Stimulated activated CD8-positive, alpha-beta memory T cell treated with anti-CD3 and anti-CD28 coated beads, Interleukin-2, amount 100 ng/mL, for 1 hour (primary cell): ENCODE measurements around the gene NSDHL.

Experiments used
- DNase-seq, 2 donors: peaks; one replicate each; pipeline ENCODE4 v3.0.0-alpha.2; 2020; ENCODE audit warnings: low read depth in 2 of 2

The NSDHL gene

GRCh38 chrX:152844256-152844655 is 13.4 kb downstream of the NSDHL start:
- DNase-seq, result no peak

- DNase-seq, result no peak
Measured at GRCh38 chrX:152845618-152846240, 14.9 kb downstream of the NSDHL start.

GRCh38 chrX:152847281-152847680 is 16.4 kb downstream of the NSDHL start:
- DNase-seq, result no peak

GRCh38 chrX:152850465-152850864 is 19.6 kb downstream of the NSDHL start:
- DNase-seq, result no peak

- no peak for DNase-seq
Measured at GRCh38 chrX:152853986-152854385, 23.1 kb downstream of the NSDHL start.

GRCh38 chrX:152861116-152861515 is 30.3 kb downstream of the NSDHL start:
- DNase-seq, result no peak

- DNase-seq, result no peak
Measured at GRCh38 chrX:152861826-152862225, 31.0 kb downstream of the NSDHL start.

GRCh38 chrX:152865232-152865920 is 34.5 kb downstream of the NSDHL start:
- no peak for DNase-seq

- no peak for DNase-seq
Measured at GRCh38 chrX:152866386-152866785, 35.5 kb downstream of the NSDHL start.

- DNase-seq, result no peak
Measured at GRCh38 chrX:152869972-152870371, 39.1 kb downstream of the NSDHL start.

- no peak for DNase-seq
Measured at GRCh38 chrX:152871260-152871659, 40.4 kb downstream of the NSDHL start.

- no peak for DNase-seq
Measured at GRCh38 chrX:152872522-152872921, 41.7 kb downstream of the NSDHL start.

GRCh38 chrX:152873361-152873760 is 42.5 kb downstream of the NSDHL start:
- DNase-seq, result no peak

GRCh38 chrX:152876931-152877840 is 46.3 kb downstream of the NSDHL start:
- DNase-seq, result no peak

GRCh38 chrX:152878976-152879755 is 48.3 kb downstream of the NSDHL start:
- DNase-seq, result no peak

GRCh38 chrX:152881289-152881688 is 50.4 kb downstream of the NSDHL start:
- no peak for DNase-seq

GRCh38 chrX:152884171-152884570 is 53.3 kb downstream of the NSDHL start:
- no peak for DNase-seq

GRCh38 chrX:152886716-152887115 is 55.9 kb downstream of the NSDHL start:
- DNase-seq, result no peak

- DNase-seq, result no peak
Measured at GRCh38 chrX:152892499-152892898, 61.6 kb downstream of the NSDHL start.

GRCh38 chrX:152892999-152893891 is 62.4 kb downstream of the NSDHL start:
- DNase-seq, result no peak
